ENCODE data around the gene PRRG2. TPM values are rescaled to one million over a fixed set of nuclear protein-coding genes. Genes with fewer than 3 reads are reported as not detected.
A peak's percentile ranks its signal among the peaks of the same experiment; 100 is the strongest.

The PRRG2 gene
- total and polyA plus RNA-seq, 9 of the 15 experiments (the other 6 are each of a cell fraction or from before 2014, with no cell fraction given) = 0.06 to 1.1 (median 0.33) TPM

DNA sequence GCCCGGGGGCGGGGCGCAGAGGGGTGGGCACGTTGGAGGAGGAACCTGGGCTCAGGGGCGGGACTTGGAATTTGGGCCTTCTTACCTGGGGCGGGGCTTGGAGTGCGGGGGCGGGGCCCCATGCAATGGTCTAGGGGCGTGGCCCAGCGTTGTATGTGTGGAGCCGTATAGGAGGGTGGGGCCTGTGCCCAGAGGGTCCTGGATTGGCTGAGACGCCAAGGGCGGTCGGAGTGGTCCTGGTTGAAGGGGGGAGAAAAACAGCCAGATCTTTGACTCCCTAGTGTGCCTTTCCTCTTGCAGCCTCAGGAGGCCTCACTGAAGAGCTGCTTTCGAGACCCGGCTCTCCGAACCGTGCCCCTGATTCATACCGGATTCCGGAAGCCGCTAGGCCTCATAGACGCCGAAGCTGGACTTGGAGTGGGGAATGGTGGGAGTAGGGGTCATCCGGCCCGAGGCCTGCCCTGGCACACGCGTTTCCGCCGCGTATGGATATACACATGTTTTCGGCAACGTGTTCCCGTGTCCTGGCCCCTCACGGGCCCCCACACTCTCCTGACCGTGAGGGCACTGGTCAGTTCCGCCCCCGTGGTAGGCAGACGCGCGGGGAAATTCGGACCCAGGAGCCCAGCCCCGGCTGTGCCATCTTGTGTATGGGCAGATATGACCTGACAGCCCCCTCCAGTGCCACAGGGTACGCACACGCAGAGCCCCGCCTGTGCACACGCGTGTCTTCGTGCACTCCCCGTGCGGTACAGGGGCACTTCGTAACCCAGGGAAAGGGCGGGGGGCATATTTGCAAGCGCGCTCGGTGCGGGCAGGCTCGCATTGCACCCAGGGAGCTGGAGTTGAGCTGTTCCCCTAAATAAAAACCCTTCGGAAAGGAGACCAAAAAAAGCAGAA lies 9.2 kb downstream of the PRRG2 start (continued):
- TF ChIP-seq, protein P1, sequence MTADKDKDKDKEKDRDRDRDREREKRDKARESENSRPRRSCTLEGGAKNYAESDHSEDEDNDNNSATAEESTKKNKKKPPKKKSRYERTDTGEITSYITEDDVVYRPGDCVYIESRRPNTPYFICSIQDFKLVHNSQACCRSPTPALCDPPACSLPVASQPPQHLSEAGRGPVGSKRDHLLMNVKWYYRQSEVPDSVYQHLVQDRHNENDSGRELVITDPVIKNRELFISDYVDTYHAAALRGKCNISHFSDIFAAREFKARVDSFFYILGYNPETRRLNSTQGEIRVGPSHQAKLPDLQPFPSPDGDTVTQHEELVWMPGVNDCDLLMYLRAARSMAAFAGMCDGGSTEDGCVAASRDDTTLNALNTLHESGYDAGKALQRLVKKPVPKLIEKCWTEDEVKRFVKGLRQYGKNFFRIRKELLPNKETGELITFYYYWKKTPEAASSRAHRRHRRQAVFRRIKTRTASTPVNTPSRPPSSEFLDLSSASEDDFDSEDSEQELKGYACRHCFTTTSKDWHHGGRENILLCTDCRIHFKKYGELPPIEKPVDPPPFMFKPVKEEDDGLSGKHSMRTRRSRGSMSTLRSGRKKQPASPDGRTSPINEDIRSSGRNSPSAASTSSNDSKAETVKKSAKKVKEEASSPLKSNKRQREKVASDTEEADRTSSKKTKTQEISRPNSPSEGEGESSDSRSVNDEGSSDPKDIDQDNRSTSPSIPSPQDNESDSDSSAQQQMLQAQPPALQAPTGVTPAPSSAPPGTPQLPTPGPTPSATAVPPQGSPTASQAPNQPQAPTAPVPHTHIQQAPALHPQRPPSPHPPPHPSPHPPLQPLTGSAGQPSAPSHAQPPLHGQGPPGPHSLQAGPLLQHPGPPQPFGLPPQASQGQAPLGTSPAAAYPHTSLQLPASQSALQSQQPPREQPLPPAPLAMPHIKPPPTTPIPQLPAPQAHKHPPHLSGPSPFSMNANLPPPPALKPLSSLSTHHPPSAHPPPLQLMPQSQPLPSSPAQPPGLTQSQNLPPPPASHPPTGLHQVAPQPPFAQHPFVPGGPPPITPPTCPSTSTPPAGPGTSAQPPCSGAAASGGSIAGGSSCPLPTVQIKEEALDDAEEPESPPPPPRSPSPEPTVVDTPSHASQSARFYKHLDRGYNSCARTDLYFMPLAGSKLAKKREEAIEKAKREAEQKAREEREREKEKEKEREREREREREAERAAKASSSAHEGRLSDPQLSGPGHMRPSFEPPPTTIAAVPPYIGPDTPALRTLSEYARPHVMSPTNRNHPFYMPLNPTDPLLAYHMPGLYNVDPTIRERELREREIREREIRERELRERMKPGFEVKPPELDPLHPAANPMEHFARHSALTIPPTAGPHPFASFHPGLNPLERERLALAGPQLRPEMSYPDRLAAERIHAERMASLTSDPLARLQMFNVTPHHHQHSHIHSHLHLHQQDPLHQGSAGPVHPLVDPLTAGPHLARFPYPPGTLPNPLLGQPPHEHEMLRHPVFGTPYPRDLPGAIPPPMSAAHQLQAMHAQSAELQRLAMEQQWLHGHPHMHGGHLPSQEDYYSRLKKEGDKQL (CRISPR knock-in tag; IDR thresholded peaks at IDR 0.05; ENCODE audit: borderline replicate concordance) = no peak
- TF ChIP-seq SRF (CRISPR knock-in tag; IDR thresholded peaks at IDR 0.05) (peak in 1 of 2 experiments; percentile 59; a peak in 1 of 4 replicates), SREBF1 (IDR thresholded peaks at IDR 0.05; ENCODE audit: borderline replicate concordance, low read depth, low read length) (no peak), ZNF143 (CRISPR knock-in tag; IDR thresholded peaks at IDR 0.05) (peak; percentile 61; the same call in 1 of the 2 replicates), HSF4 (CRISPR knock-in tag; IDR thresholded peaks at IDR 0.05; ENCODE audit: borderline replicate concordance) (no peak), HNRNPL (IDR thresholded peaks at IDR 0.05; ENCODE audit: low read depth, low read length) (peak; percentile 73; the same call in 1 of the 2 replicates), ASH1L (IDR thresholded peaks at IDR 0.05; ENCODE audit: borderline replicate concordance, low read depth, partially characterized antibody) (no peak), NONO (IDR thresholded peaks at IDR 0.05; ENCODE audit: low read depth in 2 of 2, low read length in 1 of 2) (no peak), ZNF408 (CRISPR knock-in tag; IDR thresholded peaks at IDR 0.05; ENCODE audit: low read depth) (no peak)
- TF ChIP-seq, protein P2, sequence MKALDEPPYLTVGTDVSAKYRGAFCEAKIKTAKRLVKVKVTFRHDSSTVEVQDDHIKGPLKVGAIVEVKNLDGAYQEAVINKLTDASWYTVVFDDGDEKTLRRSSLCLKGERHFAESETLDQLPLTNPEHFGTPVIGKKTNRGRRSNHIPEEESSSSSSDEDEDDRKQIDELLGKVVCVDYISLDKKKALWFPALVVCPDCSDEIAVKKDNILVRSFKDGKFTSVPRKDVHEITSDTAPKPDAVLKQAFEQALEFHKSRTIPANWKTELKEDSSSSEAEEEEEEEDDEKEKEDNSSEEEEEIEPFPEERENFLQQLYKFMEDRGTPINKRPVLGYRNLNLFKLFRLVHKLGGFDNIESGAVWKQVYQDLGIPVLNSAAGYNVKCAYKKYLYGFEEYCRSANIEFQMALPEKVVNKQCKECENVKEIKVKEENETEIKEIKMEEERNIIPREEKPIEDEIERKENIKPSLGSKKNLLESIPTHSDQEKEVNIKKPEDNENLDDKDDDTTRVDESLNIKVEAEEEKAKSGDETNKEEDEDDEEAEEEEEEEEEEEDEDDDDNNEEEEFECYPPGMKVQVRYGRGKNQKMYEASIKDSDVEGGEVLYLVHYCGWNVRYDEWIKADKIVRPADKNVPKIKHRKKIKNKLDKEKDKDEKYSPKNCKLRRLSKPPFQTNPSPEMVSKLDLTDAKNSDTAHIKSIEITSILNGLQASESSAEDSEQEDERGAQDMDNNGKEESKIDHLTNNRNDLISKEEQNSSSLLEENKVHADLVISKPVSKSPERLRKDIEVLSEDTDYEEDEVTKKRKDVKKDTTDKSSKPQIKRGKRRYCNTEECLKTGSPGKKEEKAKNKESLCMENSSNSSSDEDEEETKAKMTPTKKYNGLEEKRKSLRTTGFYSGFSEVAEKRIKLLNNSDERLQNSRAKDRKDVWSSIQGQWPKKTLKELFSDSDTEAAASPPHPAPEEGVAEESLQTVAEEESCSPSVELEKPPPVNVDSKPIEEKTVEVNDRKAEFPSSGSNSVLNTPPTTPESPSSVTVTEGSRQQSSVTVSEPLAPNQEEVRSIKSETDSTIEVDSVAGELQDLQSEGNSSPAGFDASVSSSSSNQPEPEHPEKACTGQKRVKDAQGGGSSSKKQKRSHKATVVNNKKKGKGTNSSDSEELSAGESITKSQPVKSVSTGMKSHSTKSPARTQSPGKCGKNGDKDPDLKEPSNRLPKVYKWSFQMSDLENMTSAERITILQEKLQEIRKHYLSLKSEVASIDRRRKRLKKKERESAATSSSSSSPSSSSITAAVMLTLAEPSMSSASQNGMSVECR (CRISPR knock-in tag; IDR thresholded peaks at IDR 0.05) = peak; percentile 90
- TF ChIP-seq, protein P3, sequence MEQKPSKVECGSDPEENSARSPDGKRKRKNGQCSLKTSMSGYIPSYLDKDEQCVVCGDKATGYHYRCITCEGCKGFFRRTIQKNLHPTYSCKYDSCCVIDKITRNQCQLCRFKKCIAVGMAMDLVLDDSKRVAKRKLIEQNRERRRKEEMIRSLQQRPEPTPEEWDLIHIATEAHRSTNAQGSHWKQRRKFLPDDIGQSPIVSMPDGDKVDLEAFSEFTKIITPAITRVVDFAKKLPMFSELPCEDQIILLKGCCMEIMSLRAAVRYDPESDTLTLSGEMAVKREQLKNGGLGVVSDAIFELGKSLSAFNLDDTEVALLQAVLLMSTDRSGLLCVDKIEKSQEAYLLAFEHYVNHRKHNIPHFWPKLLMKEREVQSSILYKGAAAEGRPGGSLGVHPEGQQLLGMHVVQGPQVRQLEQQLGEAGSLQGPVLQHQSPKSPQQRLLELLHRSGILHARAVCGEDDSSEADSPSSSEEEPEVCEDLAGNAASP (IDR thresholded peaks at IDR 0.05) = no peak
- TF ChIP-seq, protein P4, sequence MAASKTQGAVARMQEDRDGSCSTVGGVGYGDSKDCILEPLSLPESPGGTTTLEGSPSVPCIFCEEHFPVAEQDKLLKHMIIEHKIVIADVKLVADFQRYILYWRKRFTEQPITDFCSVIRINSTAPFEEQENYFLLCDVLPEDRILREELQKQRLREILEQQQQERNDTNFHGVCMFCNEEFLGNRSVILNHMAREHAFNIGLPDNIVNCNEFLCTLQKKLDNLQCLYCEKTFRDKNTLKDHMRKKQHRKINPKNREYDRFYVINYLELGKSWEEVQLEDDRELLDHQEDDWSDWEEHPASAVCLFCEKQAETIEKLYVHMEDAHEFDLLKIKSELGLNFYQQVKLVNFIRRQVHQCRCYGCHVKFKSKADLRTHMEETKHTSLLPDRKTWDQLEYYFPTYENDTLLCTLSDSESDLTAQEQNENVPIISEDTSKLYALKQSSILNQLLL (CRISPR knock-in tag; IDR thresholded peaks at IDR 0.05; ENCODE audit: borderline replicate concordance) = no peak
